ENCODE measurements around the gene RBM47.

RBM47 gene

GRCh38 chr4:40606239-40606767 lies 23.4 kb downstream of the RBM47 start:
- Histone ChIP-seq H3F3A (ENCODE audit: insufficient read depth) (no peaks in the 10 kb centered on the region), H2AFZ (ENCODE audit: low read depth, low read length, severe bottlenecking) (no peak overlapping the region), H3K9me3 (ENCODE audit: insufficient read depth, low read length) (no peaks in the 10 kb centered on the region), H3K9me2 (replicated peaks; ENCODE audit: insufficient read depth, low read length) (no peaks in the 10 kb centered on the region), H3K27ac (ENCODE audit: low read depth, low read length) (no peak overlapping the region), H3K4me2 (ENCODE audit: low read depth, low read length, poor library complexity, severe bottlenecking) (no peak overlapping the region), H3K27me3 (ENCODE audit: low read length) (no peaks in the 10 kb centered on the region), H4K20me1 (ENCODE audit: low read depth, low read length) (no peaks in the 10 kb centered on the region), H3K79me2 (ENCODE audit: insufficient read depth, low read length) (no peaks in the 10 kb centered on the region), H3K9ac (ENCODE audit: low read length) (no peak overlapping the region), H3K36me3 (ENCODE audit: low read length) (no peaks in the 10 kb centered on the region), H3K4me3 (ENCODE audit: insufficient read depth, low read length, poor library complexity, severe bottlenecking) (no peak overlapping the region)
- no peak for TF ChIP-seq CTCF (IDR thresholded peaks at IDR 0.05; ENCODE audit: insufficient read depth, low read length, poor library complexity, severe bottlenecking)
- no peak for TF ChIP-seq EZH2phosphoT487 (conservative IDR thresholded peaks at IDR 0.05; ENCODE audit: low read length)

- Histone ChIP-seq H3K9me2 (replicated peaks; ENCODE audit: insufficient read depth, low read length) (no peaks in the 10 kb centered on the region), H3K4me2 (ENCODE audit: low read depth, low read length, poor library complexity, severe bottlenecking) (no peak overlapping the region), H3K27me3 (ENCODE audit: low read length) (no peaks in the 10 kb centered on the region), H3K4me3 (ENCODE audit: insufficient read depth, low read length, poor library complexity, severe bottlenecking) (no peak overlapping the region), H3K27ac (ENCODE audit: low read depth, low read length) (no peak overlapping the region), H2AFZ (ENCODE audit: low read depth, low read length, severe bottlenecking) (no peak overlapping the region), H3K9ac (ENCODE audit: low read length) (no peak overlapping the region), H3K79me2 (ENCODE audit: insufficient read depth, low read length) (no peaks in the 10 kb centered on the region), H3K36me3 (ENCODE audit: low read length) (no peaks in the 10 kb centered on the region), H4K20me1 (ENCODE audit: low read depth, low read length) (no peaks in the 10 kb centered on the region), H3K9me3 (ENCODE audit: insufficient read depth, low read length) (no peaks in the 10 kb centered on the region), H3F3A (ENCODE audit: insufficient read depth) (no peaks in the 10 kb centered on the region)
- no peak for TF ChIP-seq EZH2phosphoT487 (conservative IDR thresholded peaks at IDR 0.05; ENCODE audit: low read length)
- no peak for TF ChIP-seq CTCF (IDR thresholded peaks at IDR 0.05; ENCODE audit: insufficient read depth, low read length, poor library complexity, severe bottlenecking)
These were observed 26.4 kb downstream of the RBM47 start for GRCh38 chr4:40603281-40603680.

GRCh38 chr4:40601641-40602040 lies 28.0 kb downstream of the RBM47 start:
- Histone ChIP-seq H3K9me2 (replicated peaks; ENCODE audit: insufficient read depth, low read length) (no peaks in the 10 kb centered on the region), H3K9ac (ENCODE audit: low read length) (no peak overlapping the region), H3K79me2 (ENCODE audit: insufficient read depth, low read length) (no peaks in the 10 kb centered on the region), H3K4me3 (ENCODE audit: insufficient read depth, low read length, poor library complexity, severe bottlenecking) (no peak overlapping the region), H3K27ac (ENCODE audit: low read depth, low read length) (no peak overlapping the region), H4K20me1 (ENCODE audit: low read depth, low read length) (no peaks in the 10 kb centered on the region), H3K36me3 (ENCODE audit: low read length) (no peaks in the 10 kb centered on the region), H3K4me2 (ENCODE audit: low read depth, low read length, poor library complexity, severe bottlenecking) (no peak overlapping the region), H3F3A (ENCODE audit: insufficient read depth) (no peaks in the 10 kb centered on the region), H3K27me3 (ENCODE audit: low read length) (no peaks in the 10 kb centered on the region), H2AFZ (ENCODE audit: low read depth, low read length, severe bottlenecking) (no peak overlapping the region), H3K9me3 (ENCODE audit: insufficient read depth, low read length) (no peaks in the 10 kb centered on the region)
- no peak for TF ChIP-seq CTCF (IDR thresholded peaks at IDR 0.05; ENCODE audit: insufficient read depth, low read length, poor library complexity, severe bottlenecking)
- TF ChIP-seq EZH2phosphoT487 (conservative IDR thresholded peaks at IDR 0.05; ENCODE audit: low read length) = no peak
